Activated CD4-positive, alpha-beta T cell treated with anti-CD3 and anti-CD28 coated beads for 4 hours (primary cell): ENCODE results near the gene PAQR9.

Source experiments
- DNase-seq, 2 donors: peaks; one replicate each; pipeline ENCODE4 v3.0.0-alpha.2; 2020

PAQR9 gene

DNA sequence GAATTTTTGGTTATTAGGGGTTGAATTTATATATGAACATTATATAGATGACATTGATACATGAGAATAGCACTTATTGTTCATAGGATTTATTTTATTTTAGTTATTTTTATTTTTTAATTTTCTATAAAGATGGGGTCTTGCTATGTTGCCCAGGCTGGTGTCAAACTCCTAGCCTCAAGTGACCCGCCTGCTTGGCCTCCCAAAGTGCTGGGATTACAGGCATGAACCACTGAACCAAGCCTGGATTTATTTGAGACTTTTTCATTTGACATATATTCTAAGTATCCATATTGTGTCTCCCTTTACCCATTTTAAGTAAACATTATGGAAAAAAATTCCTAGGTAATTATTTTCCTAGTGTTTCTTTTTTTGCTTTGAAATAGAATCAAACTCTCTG, 12.5 kb downstream of the PAQR9 start:
- DNase-seq = no peak

DNA sequence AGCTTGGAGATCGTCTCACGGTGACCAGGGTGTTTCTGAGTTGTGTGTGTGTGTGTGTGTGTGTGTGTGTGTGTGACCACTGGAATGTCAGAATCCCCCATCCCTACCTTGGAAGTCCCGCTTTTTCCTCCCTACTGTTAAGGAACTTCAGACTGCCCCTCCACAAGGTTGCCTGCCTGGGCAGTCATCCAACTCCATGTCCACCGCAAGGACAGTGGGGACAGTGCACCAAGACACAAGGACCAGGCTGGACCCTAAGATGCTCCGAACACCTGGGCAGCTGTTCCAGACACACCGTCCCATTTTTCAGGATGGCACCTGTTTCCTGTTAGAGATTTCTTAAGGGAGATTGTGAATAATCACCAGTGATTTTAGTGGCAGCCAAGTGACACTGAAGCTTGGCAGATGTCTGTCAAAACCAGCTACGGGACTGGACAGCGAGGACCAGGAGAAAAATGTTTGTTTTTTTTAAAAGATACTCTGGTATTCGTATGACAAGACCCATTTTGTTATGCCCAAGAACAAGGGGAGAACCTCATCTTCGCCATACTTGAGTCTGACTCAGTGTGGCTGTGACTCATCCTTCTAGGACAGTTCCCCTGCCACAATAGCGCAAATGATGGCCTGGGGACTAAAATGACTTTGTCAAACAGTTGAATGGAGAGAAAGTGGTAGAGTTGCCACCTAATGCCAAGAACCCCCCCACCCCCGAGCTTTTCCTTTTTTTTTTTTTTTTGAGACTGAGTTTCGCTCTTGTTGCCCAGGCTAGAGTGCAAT, 15.5 kb downstream of the PAQR9 start:
- no peak for DNase-seq

DNA sequence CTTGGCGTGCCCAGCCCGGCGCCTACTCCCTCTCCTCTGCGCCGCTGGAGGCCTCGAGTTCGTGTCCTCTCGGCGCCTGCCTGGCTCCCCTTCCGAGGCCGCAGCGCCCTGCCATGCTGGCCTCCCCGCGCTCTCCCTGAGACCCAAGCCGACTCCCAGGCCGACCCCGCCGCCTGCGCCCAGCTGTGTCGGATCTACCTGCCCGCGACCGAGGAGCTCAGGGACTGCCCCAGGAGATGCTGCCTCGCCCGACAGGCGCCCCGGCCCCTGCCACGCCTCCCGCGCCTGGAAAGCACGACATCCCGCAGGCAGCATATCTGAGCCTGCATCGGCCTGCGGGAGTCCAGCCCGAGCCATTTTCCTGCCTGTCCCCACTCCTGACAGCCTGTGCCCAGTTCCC, 16.1 kb downstream of the PAQR9 start:
- DNase-seq = no peak

DNA sequence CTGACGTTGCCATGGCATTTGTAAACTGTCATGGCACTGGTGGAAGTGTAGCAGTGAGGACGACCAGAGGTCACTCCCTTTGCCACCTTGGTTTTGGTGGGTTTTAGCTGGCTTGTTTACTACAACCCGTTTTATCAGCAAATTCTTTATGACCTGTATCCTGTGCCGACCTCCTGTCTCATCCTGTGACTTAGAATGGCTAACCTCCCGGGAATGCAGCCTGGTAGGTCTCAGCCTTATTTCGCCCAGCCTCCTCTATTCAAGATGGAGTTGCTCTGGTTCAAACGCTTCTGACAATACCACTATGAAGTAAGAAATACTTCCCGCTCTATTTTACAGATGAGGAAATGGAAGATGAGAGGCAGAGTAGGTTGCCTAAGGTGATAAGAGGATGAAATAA, 16.6 kb downstream of the PAQR9 start:
- no peak for DNase-seq

DNA sequence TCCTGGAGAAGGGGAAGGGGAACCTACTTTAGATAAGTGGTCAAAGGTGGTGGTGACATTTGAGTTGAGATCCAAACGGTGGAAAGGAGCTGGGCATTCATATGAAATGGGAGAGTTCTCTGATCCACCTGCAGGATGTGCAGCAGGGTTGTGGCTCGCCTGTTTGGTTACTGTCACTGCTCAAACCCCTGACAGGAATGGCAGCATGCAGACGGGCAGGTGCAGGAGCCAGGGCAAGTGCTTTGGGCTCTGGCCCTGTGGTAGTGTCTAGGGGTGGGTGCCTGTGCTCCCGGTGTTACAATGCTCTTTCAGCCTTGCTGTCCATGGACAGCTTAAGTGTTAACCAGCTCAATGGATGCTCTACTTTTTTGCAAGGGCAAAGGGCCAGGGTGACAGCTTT, 18.5 kb downstream of the PAQR9 start:
- no peak for DNase-seq

DNA sequence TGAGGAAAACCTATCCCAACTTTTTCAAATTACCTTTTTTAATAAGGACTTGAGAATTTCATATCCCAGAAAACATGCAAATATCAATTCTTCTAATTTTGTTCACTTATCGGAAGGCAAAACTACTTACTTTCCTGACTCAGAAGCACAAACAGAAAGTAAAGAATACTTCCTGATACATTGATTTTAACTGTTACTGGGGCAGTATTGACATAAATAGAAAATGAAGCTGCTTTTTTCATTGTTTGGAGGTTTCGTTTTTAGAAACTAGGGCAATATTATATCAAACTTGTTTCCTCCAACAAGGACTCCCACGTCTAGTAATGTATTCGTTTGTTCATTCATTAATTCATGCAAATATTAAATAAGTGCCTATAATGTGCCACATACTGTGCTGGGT, 19.1 kb downstream of the PAQR9 start:
- no peak for DNase-seq

DNA sequence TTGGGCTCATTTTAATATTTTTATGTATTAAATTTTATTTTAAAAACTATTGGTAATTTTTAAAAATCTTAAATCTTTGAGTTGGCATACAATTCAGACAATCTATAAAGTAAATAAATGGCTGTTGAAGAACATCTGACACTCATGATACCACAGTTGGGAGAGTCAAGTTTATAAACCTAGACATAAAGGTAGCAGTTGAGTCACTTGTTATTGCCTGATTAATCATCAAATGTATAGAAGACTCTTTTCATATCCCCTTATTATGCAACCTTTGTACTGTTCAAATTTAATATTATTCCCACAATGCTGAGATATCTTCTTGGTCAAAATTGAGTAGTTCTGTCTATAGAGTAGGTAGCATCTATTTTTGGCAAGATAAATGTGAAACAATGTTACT, 19.6 kb downstream of the PAQR9 start:
- DNase-seq = no peak

DNA sequence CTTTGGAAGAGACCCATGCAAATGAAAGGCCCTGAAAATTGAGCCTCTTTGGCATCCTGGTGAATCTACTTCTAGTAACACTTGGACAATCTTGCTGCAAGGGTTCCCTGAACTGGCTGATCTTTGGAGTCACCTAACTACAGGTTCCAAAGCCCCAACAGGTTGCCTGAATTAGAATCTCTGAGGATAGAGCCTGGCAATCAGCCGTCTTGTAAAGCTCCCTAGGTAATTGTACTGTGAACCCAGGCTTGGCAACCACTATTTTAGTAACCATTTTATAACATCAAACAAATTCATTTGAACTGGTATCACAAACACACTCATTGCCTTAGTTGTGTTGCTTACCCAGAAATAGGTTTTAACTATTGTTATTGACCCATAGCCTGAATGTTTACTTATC, 20.1 kb downstream of the PAQR9 start:
- no peak for DNase-seq

DNA sequence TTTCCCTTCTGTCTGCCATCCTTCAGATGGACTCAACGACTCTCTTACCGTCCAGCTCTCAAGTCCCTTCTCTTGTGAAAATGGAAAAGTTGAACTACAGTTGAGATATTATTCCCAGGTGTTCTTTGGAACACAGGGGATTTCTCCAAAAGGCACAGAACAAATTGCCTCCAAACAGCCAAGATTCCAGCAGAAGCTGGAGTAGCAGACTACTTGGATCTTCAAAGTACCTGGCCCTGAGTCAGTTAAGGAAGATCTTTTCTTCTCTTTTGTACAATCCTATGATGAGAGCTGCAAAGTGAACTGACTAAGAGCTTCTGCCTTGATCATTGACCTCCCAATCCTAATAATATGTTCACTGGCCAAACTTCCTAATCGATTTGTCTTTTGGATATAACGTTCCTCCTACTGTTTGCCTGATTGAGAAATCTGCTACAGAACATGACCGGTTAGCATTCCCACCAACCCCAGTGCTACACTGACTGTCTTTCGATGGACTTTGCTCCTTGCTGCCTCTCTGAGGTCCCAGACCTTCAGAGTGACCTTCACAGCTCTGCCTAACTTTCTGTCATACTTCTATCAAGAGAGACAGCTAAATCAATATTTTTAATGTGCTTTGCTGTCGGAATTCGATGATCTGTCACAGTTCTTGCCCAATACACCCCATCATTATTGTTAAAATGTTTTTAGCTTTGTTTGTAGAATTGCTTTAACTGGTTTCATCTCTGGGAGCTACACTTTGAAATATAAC, 21.9 kb downstream of the PAQR9 start:
- DNase-seq = no peak

DNA sequence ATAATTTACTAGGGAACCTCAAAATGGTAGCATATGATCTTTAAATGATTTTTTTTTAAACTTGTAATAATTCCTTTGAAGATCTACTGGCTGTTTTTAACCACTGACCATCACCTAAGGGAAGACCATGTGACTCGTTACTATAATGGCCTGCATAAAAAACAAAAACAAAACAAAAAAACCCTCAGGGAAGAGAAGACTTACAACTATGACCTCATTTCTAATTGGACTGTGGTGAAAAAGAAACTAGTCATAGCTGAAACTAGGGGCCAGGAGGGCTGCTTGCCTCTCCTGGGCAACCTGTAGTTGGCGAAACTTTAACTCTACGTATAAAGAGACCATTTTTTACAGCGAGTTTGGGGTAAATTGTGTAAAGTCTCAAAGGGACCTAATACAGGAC, 23.0 kb downstream of the PAQR9 start:
- DNase-seq = no peak

DNA sequence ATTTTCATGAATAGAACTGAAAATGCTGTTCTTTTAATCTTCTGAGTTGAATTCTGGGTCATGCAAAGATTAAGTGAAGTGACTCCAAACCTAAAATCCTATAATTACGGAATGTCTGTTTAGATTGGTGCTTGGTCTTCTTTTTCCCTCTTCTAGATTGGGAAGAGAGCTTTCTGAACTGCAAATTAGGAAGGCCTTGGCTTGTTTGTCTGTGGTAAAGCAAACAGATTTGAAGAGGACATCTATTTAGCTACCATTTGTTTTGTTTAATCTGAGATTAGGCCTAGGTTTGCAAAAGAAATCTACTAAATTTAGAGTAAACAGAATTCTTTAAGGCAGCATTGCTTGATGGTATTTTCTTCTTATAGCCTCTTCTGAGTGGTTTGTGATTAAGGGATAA, 23.5 kb downstream of the PAQR9 start:
- DNase-seq = no peak

DNA sequence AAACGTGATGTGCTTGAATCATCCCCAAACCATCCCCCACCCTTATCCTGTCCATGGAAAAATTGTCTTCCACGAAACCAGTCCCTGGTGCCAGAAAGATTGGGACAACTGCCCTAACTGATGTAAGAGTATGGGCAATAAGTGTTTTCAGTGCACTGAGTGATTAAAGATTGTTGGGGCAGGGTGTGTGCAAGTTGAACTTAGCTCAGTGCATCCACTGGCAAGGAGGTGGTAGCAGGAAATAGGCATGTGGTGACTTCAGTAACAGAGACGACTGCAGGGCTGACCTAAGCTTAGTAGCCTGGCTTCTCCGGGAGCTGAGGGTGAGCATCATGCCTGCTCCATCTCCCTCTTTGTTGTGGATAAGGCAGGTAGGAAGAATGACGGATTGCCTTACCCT, 27.5 kb downstream of the PAQR9 start:
- DNase-seq = no peak

DNA sequence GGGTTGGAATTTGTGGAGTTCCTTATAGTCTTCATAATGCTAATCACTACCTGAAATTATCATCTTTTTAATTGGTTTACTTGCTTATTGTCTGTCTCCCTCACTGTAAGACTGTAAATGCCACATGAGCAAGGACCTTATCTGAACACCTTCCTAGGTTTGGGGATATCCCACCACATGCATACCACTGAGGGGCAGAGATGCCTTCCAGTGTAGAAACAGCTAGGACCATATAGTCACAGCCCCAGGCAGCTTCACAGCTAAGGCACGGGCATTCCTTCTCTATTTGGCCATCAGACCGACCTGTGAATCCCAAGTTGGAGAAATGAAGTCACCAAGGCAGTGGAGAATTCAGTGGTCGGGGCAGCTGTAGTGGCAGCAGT, 28.6 kb downstream of the PAQR9 start:
- DNase-seq = no peak

DNA sequence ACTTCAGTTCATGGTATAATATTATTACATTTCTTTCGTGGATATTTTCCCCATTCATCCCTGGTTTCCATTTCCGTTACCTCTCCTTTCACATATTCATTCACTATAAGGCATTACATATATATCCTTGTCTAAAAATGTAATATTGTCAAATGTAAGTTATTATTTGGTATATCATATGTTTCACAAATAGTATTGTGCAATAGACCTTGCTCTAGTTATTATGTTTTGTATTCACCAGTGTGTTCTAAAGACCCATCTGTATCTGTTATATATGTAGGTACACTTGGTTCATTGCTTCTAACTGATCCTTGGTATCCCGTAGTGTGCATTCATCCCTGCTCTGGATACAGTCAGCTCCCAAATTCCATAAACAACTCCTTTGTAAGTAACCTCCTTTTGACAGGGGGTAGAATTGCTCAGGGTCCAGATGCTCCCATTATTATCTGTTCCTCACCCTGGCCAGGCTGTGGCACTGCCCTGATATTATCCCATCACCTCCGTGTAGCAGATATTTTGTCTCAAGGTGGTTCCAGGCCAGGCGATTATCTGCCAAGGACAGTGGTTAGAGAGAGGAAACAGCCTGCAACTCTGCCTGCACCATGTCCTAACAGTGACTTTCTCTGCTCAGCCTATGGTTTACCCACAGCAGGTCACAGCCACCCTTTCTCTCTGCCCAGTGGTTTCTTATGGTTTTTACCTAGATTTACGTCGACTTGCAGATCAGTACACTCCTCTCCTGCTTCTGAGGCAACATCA, 29.2 kb downstream of the PAQR9 start:
- no peak for DNase-seq

DNA sequence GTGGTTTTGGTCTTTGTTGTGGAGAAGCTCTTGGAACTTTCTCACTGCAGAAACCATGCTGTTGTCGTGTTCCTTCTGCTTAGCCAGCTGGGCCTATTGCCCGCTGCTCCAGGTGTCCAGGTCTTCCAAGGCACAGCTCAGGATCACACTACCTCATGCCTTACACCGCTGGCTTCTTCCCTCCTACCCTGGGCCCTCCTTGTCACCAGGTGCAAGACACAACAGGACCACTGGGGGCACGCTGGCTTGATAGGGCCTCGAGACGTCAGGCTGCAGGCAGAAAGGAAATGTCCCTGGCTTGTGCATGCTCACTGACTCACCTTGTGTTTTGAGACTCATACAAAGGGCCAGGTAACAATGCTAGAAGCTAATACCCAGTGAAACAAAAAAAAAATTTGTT, 32.3 kb downstream of the PAQR9 start:
- DNase-seq = no peak

DNA sequence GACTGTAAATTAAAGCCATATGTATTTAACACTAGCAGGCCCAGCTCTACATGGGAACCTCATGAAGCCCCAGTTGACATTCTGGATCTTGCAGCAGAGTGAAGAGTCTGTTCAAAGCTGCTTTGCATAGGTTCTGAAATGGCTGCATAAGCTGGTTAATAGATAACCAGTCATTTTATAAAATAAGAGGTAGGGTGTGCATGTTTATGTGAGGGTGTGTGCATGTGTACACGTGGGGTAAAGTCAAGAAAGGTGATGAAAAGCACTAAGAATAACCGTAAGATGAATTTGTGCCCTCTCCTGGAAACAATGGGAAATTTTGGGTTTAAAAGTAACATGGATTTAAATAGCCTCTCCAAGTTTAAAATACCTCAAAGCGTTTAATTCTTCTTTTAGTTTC, 33.0 kb downstream of the PAQR9 start:
- no peak for DNase-seq

DNA sequence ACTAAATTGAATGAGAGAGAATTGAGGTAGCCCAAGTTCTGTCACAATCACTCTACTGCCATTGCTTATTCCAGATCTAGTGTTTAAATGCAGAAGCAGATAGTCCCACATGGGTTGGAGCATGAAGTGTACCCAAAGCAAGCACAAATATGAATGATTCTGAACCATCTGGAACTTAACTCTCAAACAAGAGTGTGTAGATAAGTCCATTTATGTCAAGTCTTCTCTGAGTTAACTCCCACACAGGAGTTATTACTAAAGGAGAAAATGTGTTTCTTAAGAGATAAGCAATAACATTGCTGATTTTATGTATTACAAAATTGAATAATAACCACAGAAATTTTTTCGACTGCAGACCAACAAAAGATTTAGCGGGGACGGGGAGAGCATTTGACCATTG, 33.6 kb downstream of the PAQR9 start:
- DNase-seq = no peak

DNA sequence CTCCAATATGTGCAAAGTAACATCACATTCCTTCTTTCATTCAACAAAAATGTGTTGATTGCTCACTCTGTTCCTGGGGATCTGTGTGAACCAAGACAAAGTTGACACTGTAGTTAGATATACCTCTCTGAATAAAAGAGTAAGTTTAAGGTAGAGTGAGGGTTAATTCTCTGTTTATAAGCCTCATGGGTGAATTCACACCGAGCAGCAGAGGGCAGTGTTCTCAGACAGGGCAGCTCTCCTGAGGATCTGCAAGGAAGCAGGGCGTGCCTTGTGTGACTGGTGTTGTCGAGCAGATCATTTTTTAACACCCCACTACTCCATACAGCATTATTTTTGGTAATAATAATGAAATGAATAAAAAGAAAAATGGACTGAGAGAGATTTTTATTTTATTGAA, 34.4 kb downstream of the PAQR9 start:
- DNase-seq = peak in 1 of 2 donors; percentile 19

DNA sequence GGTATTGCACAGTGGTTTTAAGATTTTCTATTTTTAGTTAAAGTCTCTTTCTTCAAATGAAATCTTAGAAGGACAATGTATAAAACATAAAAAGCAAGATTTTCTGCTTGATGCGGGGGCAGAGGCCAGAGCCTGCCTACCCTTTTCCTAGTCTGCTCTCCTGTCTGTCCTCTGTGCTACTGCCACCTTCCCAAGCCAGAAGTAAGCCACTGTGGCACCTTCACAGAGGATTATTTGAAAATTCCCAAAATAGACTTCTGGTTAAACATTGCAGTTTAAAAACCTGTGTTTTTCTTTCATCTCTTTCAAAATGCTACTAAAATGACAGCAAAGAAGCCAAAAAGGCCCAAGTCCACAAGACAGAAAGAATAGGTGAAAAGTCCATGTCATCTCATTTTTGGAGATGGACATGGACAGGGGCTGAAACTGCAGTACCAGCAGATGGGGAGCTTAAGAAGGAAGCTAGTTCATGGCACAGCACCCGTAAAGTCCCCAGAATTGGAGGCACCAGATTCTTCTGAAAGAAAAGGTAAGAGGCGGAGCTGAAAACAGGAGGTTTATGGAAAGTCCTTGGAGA, 37.0 kb downstream of the PAQR9 start:
- no peak for DNase-seq

DNA sequence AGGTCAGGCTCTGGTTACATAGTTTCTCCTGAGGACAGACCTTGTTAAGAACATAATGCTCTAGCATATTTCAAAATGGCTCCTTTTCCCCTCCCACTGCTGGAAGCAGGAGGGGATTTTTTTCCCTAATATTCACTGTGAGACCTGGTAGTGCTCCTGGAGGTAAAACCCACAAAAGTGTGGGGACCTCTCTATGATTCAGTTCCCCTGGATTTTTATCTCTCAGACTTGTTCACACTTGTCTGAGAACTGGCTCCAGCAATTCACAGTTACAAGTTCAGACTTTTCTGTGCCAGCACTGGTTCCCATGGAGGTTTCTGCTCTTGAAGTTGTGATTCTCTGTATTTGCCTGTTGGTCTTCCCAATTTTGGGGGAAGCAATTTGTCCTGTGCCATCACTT, 38.3 kb downstream of the PAQR9 start:
- DNase-seq = no peak

DNA sequence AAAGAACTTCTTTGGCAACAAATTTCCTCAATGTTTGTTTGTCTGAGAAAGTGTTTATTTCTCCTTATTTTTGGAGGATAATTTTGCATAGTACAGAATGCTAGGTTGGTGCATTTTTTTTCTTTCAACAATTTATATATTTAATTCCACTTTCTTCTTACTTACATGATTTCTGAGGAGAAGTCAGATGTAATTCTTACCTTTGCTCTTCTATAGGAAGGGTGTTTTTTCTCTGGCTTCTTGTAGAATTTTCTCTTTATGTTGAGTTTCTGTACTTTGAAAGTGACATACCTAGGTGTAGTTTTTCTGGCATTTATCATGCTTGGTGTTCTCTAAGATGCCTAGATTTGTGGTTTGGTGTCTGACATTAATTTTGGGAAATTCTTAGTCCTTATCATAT, 39.8 kb downstream of the PAQR9 start:
- no peak for DNase-seq

DNA sequence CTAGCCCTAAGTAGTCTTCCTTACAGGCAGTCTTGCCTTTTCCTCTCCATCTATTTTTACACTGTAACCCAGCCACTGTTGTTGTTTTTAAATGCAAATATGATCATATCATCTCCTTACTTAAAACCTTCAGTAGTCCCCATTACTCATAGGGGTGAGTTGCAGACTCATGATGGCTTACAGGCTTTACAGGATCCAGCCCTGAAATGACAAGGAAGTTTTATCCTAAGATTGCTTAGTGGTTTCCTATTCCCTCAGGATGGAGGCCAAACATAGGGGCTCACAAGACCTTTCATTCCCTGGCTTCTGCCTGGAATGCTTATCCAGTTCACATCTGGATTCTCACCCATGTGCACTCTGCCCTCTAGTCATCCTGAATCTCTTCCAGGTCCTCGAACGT, 46.9 kb downstream of the PAQR9 start:
- no peak for DNase-seq

DNA sequence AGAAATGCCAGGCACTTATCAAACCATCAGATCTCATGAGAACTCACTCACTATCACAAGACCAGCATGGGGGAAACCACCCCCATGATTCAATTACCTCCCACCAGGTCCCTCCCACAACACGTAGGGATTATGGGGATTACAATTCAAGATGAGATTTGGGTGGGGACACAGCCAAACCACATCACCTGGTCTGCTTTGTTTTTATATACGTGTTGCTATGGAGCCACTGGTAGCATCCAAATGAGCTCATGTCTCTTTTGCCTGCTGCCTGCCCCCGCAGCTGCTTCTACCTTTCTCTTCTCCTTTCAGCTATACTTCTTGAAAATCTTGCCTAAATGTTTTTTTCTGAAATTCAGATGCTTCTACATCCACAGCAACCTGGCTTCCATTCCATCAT, 47.8 kb downstream of the PAQR9 start:
- no peak for DNase-seq
